Measurements from ENCODE around the gene PCDH7. TPM values are rescaled to one million over a fixed set of nuclear protein-coding genes. Genes with fewer than 3 reads are reported as not detected.

The PCDH7 gene
- total RNA-seq, 4 donors from 2014 or later = 23.1 to 56.1 (median 41.0) TPM

DNA sequence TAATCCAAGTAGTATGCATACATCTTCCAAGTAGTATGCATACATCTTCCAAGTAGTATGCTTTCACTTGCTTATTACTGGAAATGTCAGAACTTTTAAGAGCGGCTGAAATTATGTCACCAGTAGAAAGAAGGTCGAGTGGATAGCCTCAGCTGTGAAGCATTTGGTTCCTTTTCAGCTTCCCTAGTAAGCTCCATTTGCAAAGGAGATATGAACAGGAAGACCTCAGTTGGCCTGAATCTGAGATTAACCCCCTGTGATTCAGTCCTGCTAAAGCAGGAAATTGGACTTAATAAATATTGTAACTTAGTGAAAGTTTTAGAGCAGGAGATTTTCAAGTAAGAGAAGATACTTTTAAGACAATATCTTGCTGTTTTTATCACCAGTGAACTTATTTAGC, 48.1 kb downstream of the PCDH7 start:
- TF ChIP-seq POLR2A (IDR thresholded peaks at IDR 0.05) = no peak
- TF ChIP-seq, protein P1, sequence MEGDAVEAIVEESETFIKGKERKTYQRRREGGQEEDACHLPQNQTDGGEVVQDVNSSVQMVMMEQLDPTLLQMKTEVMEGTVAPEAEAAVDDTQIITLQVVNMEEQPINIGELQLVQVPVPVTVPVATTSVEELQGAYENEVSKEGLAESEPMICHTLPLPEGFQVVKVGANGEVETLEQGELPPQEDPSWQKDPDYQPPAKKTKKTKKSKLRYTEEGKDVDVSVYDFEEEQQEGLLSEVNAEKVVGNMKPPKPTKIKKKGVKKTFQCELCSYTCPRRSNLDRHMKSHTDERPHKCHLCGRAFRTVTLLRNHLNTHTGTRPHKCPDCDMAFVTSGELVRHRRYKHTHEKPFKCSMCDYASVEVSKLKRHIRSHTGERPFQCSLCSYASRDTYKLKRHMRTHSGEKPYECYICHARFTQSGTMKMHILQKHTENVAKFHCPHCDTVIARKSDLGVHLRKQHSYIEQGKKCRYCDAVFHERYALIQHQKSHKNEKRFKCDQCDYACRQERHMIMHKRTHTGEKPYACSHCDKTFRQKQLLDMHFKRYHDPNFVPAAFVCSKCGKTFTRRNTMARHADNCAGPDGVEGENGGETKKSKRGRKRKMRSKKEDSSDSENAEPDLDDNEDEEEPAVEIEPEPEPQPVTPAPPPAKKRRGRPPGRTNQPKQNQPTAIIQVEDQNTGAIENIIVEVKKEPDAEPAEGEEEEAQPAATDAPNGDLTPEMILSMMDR (IDR thresholded peaks at IDR 0.05) = no peak
- H3K4me3 ChIP-seq (ENCODE audit: low read depth, poor library complexity, severe bottlenecking) = no peak overlapping the region
- WGBS, 2 donors = 32 to 52% methylated on average over 2 of the region's 2 CpGs
- intact Hi-C loops (cut with DNase I; ENCODE audit: low total_unique reads) = no loop called here
- DNase-seq (ENCODE audit: low spot score in 2 of 2) = no peak

DNA sequence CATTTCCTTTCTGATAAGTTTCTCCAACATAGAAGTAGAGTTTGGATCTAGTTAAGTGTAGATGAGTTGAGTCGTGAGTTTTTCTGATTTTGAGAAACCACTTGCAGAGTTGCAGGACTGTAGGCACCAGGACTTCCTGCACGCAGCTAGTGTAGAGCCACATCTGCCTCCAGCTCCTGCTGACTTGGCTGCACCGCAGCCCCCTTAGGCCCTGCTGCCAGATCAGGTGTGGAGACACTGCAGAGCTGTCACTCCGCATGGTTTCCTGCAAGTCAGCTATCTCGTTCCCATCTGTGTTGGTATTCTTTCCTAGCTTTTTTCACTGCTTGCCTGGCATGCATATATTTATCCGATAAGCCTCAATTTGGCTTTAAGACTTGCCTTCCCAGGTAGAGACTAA, 48.9 kb downstream of the PCDH7 start:
- no peak for TF ChIP-seq POLR2A (IDR thresholded peaks at IDR 0.05)
- TF ChIP-seq, protein P1 (IDR thresholded peaks at IDR 0.05) = no peak
- intact Hi-C loops (cut with DNase I; ENCODE audit: low total_unique reads) = no loop called here
- no peak for DNase-seq (ENCODE audit: low spot score in 2 of 2)
- WGBS, 2 donors = 49 to 61% methylated on average over 6 of the region's 6 CpGs
- H3K4me3 ChIP-seq (ENCODE audit: low read depth, poor library complexity, severe bottlenecking) = no peak overlapping the region

DNA sequence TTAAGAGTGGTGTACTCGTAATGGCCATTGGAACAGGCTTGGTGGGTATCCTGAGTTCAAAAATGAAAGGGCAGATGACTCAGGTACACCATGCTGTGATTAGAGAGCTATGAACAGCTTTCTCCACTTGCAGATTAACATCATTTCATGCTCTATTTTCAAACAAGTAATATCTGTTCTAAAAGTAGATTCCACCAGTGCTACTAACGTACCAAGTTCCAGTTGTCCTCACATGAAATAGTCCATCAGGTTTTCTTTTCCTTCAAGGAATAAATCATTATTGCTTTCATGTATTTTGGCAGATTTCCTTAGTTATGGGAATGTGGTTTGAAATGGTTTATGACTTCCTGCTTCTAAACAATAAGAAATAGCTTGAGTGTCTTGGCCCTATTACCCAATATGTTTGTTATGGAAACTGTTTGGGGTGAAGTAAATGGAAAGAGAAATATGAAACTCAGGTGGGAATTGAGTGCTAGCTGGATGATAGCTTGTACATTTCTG, 49.9 kb downstream of the PCDH7 start:
- 26 to 28% methylated on average over 2 of the region's 2 CpGs for WGBS, 2 donors
- TF ChIP-seq, protein P1 (IDR thresholded peaks at IDR 0.05) = no peak
- TF ChIP-seq POLR2A (IDR thresholded peaks at IDR 0.05) = no peak
- no peak overlapping the region for H3K4me3 ChIP-seq (ENCODE audit: low read depth, poor library complexity, severe bottlenecking)
- no peak for DNase-seq (ENCODE audit: low spot score in 2 of 2)
- intact Hi-C loops (cut with DNase I; ENCODE audit: low total_unique reads) = no loop called here

DNA sequence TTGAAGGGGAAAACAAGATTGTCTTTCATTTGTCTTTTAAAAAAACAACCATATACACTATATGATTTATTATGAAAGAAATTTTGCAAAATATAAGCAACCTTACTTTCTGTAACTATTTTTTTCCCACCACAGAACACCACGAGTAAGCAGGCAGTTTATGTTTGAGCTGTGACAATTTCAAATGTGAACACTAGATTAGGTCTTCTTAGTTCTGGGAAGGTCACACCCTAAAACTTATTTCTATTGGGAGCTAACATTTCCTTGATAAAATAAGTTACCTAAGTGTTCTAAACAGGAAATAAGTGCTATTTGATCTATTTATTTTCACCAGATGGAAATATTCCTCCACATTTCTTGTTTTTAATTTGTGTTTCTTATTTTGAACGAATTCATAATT, 50.6 kb downstream of the PCDH7 start:
- intact Hi-C loops (cut with DNase I; ENCODE audit: low total_unique reads) = no loop called here
- TF ChIP-seq, protein P1 (IDR thresholded peaks at IDR 0.05) = no peak
- no peak for TF ChIP-seq POLR2A (IDR thresholded peaks at IDR 0.05)
- WGBS, 2 donors = 53 to 58% methylated on average over 2 of the region's 2 CpGs
- no peak for DNase-seq (ENCODE audit: low spot score in 2 of 2)
- no peak overlapping the region for H3K4me3 ChIP-seq (ENCODE audit: low read depth, poor library complexity, severe bottlenecking)

DNA sequence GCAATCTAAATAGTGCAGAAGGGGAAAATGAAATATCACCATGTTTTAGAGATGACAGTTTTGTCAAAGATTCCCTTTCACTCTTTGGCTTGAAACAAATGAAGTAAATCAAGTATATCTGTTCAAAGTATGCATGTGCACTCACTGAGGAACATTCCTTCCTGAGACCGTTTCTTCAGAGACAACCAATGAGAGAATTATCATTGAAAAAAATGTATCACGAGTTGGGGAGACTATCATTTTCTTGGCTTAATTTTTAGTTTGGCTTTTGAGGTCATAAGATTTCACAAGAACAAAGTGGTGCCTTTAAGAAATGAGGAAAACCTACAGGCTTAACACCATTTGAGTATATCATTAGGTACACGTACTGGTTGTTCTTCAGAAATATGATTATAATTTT, 56.3 kb downstream of the PCDH7 start:
- no peak for DNase-seq (ENCODE audit: low spot score in 2 of 2)
- intact Hi-C loops (cut with DNase I; ENCODE audit: low total_unique reads) = no loop called here
- no peak overlapping the region for H3K4me3 ChIP-seq (ENCODE audit: low read depth, poor library complexity, severe bottlenecking)
- 71 to 82% methylated on average over 3 of the region's 3 CpGs for WGBS, 2 donors
- no peak for TF ChIP-seq POLR2A (IDR thresholded peaks at IDR 0.05)
- TF ChIP-seq, protein P1 (IDR thresholded peaks at IDR 0.05) = no peak

DNA sequence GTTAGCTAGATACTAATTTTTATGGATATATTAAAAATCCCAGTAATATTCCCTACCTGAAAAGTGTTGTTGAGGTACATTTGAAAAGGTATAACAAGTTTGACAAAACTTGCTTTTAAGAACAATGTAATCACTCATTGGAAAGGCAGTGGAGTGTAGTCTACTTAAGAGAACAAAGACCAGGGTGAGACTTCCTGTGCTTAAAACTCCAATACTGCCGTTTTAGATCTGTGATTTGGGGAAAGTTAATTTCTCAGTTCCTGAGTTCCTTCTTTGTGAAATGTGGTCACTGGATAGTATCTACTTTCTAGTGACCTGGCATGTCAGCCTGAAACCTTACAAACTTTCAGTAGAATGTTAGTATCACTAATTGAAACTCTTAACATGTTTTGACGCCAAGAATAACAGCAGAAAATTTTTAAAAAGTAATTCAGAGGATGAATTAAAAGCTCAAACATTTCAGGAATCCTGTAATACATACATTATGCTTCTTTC, 56.8 kb downstream of the PCDH7 start:
- intact Hi-C loops (cut with DNase I; ENCODE audit: low total_unique reads) = no loop called here
- no peak overlapping the region for H3K4me3 ChIP-seq (ENCODE audit: low read depth, poor library complexity, severe bottlenecking)
- no peak for DNase-seq (ENCODE audit: low spot score in 2 of 2)
- TF ChIP-seq, protein P1 (IDR thresholded peaks at IDR 0.05) = no peak
- TF ChIP-seq POLR2A (IDR thresholded peaks at IDR 0.05) = no peak
- WGBS, 2 donors = 54 to 57% methylated on average over 2 of the region's 2 CpGs
